Memory B cell (primary cell): Measurements from ENCODE around the gene SLC38A10.
A peak's percentile ranks its signal among the peaks of the same experiment; 100 is the strongest.

Experiments
- ATAC-seq: fragments of 150-1000 bp; cut with Tn5 transposase; 2 replicates; pipeline ENCODE4 v1.10.0; 2021; ENCODE audit warnings: low read depth, mild to moderate bottlenecking, moderate library complexity
- DNase-seq, 2 donors: peaks; one replicate each; pipeline ENCODE4 v3.0.0; 2022; ENCODE audit warnings: low spot score in 2 of 2
- H3K27ac Mint-ChIP-seq: one replicate; pipeline ENCODE4 v1.8.0; 2022; ENCODE audit warnings: mild to moderate bottlenecking, moderate library complexity, mixed read lengths
- H3K27me3 Mint-ChIP-seq: one replicate; pipeline ENCODE4 v1.8.0; 2022; ENCODE audit warnings: mixed read lengths
- H3K36me3 Mint-ChIP-seq: one replicate; pipeline ENCODE4 v1.8.0; 2022; ENCODE audit warnings: mild to moderate bottlenecking, mixed read lengths
- H3K4me1 Mint-ChIP-seq: one replicate; pipeline ENCODE4 v1.8.0; 2022; ENCODE audit warnings: mixed read lengths
- H3K4me3 Mint-ChIP-seq: one replicate; pipeline ENCODE4 v1.8.0; 2022; ENCODE audit warnings: mild to moderate bottlenecking, moderate library complexity, mixed read lengths
- H3K9me3 Mint-ChIP-seq: one replicate; pipeline ENCODE4 v1.8.0; 2022; ENCODE audit warnings: mixed read lengths

SLC38A10 gene

GRCh38 chr17:81302324-81302723 lies 7.2 kb upstream of the SLC38A10 start:
- no peak for DNase-seq
- Mint-ChIP-seq H3K9me3 (no peaks in the 10 kb centered on the region), H3K4me1 (peaks cover 2% of the 10 kb centered on the region), H3K36me3 (no peaks in the 10 kb centered on the region), H3K27me3 (peaks cover 9% of the 10 kb centered on the region), H3K4me3 (no peak overlapping the region), H3K27ac (no peak overlapping the region)
- ATAC-seq = no peak

DNA sequence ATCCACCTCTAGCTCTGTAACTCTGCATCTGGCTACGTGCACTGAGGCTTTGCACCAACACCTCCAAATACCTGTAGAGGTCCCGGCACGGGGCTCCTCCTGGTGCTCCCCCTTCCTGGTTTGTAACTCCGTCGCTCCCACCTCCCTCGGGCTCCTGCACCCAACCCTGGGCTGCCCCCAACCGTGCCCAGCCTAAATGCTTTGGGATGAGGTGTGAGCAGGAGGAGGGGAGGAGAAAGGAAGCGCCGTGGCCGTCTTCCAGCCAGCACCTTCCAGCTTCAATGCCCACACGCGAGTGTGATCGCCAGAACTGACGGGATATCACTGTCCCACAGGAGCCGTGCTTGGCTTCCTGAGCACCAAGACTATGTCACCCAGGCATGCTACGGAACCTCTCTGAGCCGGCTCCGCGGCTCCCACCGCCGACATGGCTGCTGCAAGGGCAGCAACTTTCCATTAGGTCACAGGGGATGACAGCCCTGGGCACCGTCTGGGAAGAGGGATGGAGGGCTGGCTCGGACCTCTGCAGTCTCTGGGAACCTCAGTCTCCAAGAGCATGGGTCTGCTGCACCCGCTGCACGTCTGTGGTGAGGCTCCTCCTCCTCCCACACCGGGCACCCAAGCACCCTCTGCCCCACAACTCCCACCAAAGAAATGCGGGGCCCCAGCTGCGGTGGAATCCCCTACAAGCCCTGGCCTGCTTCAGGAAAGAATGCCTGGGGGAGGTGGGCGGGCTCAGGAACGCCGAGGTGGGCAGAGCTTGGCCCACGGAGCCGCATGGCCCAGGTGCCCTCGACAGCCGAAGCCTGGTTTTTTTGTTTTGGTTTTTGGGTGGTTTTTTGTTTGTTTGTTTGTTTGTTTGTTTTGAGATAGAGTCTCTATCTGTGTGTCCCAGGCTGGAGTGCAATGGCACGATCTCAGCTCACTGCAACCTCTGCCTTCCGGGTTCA lies 6.4 kb upstream of the SLC38A10 start:
- no peaks in the 10 kb centered on the region for H3K36me3 Mint-ChIP-seq
- H3K27me3 Mint-ChIP-seq = peaks cover 7% of the 10 kb centered on the region
- no peak overlapping the region for H3K27ac Mint-ChIP-seq
- H3K4me3 Mint-ChIP-seq = no peak overlapping the region
- no peak for DNase-seq
- no peak for ATAC-seq
- no peaks in the 10 kb centered on the region for H3K9me3 Mint-ChIP-seq
- peaks cover 2% of the 10 kb centered on the region for H3K4me1 Mint-ChIP-seq

GRCh38 chr17:81300586-81301155 lies 5.6 kb upstream of the SLC38A10 start:
- peaks cover 6% of the 10 kb centered on the region for H3K4me1 Mint-ChIP-seq
- no peak overlapping the region for H3K4me3 Mint-ChIP-seq
- H3K9me3 Mint-ChIP-seq = no peaks in the 10 kb centered on the region
- H3K27me3 Mint-ChIP-seq = peaks cover 5% of the 10 kb centered on the region
- no peak overlapping the region for H3K27ac Mint-ChIP-seq
- H3K36me3 Mint-ChIP-seq = no peaks in the 10 kb centered on the region
- no peak for DNase-seq
- no peak for ATAC-seq

GRCh38 chr17:81299846-81300585 lies 4.9 kb upstream of the SLC38A10 start:
- no peak for ATAC-seq
- no peak overlapping the region for H3K4me3 Mint-ChIP-seq
- H3K27me3 Mint-ChIP-seq = peaks cover 3% of the 10 kb centered on the region
- H3K4me1 Mint-ChIP-seq = peaks cover 9% of the 10 kb centered on the region
- no peak overlapping the region for H3K27ac Mint-ChIP-seq
- DNase-seq = no peak
- no peaks in the 10 kb centered on the region for H3K36me3 Mint-ChIP-seq
- H3K9me3 Mint-ChIP-seq = no peaks in the 10 kb centered on the region

- DNase-seq (no peak), ATAC-seq (no peak)
- Mint-ChIP-seq H3K4me1 (peaks cover 12% of the 10 kb centered on the region), H3K4me3 (no peak overlapping the region), H3K36me3 (no peaks in the 10 kb centered on the region), H3K9me3 (no peaks in the 10 kb centered on the region), H3K27me3 (peaks cover 3% of the 10 kb centered on the region), H3K27ac (no peak overlapping the region)
These were observed 4.1 kb upstream of the SLC38A10 start for GRCh38 chr17:81298991-81299738.

GRCh38 chr17:81298325-81298990 lies 3.4 kb upstream of the SLC38A10 start:
- ATAC-seq = no peak
- Mint-ChIP-seq H3K4me3 (no peak overlapping the region), H3K27ac (no peak overlapping the region), H3K27me3 (peaks cover 3% of the 10 kb centered on the region), H3K9me3 (no peaks in the 10 kb centered on the region), H3K4me1 (peaks cover 13% of the 10 kb centered on the region), H3K36me3 (no peaks in the 10 kb centered on the region)
- no peak for DNase-seq

DNA sequence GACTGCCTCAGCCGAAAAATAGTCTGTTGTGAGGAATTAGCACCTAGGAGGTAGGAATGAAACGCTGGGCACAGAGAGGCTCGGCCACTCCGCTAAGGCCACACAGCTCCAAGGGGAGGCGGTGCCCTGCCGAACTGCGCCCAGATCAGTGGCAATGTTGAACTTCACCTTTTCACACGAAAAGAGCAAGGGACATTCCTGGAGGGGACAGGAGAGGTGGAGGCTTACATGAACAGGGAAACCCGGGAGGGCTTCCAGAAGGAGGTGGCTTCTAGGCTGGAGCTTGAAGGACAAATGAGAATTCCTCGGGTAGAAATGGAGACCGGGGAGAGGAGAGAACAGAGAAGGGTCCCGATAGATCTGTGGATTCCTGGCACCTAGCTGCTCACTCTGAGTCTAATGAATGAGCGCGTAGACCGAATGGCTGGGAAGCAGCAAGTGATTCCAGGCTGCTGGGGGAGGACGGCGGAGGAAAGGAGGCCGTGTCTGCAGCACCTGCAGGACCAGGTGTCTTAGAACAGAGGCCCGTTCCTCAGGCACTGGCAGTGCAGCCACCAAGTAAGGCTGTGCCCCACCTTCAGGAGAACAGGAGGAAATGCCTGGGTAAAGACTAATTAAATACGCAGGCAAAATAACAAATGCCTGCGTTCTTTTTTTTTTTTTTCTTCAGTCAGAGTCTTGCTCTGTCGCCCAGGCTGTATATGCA lies 722 bp upstream of the SLC38A10 start:
- Mint-ChIP-seq H3K36me3 (peaks cover 1% of the 10 kb centered on the region), H3K4me3 (peak overlapping the region; percentile 97), H3K9me3 (no peaks in the 10 kb centered on the region), H3K27ac (peak overlapping the region; percentile 97), H3K4me1 (peaks cover 23% of the 10 kb centered on the region), H3K27me3 (peaks cover 3% of the 10 kb centered on the region)
- peak; percentile 54 for ATAC-seq
- peak; percentile 30 to 44 for DNase-seq

GRCh38 chr17:81294512-81295030 lies 536 bp downstream of the SLC38A10 start:
- H3K4me1 Mint-ChIP-seq = peaks cover 24% of the 10 kb centered on the region
- no peak for ATAC-seq

GRCh38 chr17:81292450-81292849 lies 2.7 kb downstream of the SLC38A10 start:
- no peak for DNase-seq
- Mint-ChIP-seq H3K9me3 (no peaks in the 10 kb centered on the region), H3K27ac (no peak overlapping the region), H3K36me3 (peaks cover 12% of the 10 kb centered on the region), H3K4me3 (no peak overlapping the region), H3K27me3 (no peaks in the 10 kb centered on the region), H3K4me1 (peaks cover 24% of the 10 kb centered on the region)
- no peak for ATAC-seq

More at GRCh38 chr17:81294512-81295030, 536 bp downstream of the SLC38A10 start:
- peak overlapping the region; percentile 97 for H3K27ac Mint-ChIP-seq
- no peak for DNase-seq
- H3K27me3 Mint-ChIP-seq = no peaks in the 10 kb centered on the region
- peaks cover 7% of the 10 kb centered on the region for H3K36me3 Mint-ChIP-seq
- H3K9me3 Mint-ChIP-seq = no peaks in the 10 kb centered on the region
- peak overlapping the region; percentile 83 for H3K4me3 Mint-ChIP-seq

DNA sequence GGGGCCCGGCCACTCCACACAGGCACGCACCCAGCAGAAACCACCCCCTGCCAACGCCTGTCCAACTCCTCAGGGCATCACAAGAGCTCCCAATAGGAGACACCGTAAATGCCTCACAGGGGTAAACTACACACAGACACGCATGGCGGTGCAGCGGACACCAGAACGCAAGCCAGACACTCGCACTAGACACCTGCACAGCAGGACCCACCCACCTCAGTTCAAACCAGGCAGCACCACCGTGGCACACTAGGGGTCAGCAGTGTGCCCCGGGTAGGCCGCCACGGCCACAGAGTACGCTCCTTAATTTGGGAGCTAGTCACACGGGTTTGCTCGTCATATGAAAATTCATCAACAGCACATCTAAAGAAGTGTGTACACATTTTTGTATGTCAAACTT lies 3.4 kb downstream of the SLC38A10 start:
- Mint-ChIP-seq H3K27me3 (no peaks in the 10 kb centered on the region), H3K4me1 (peaks cover 24% of the 10 kb centered on the region), H3K4me3 (no peak overlapping the region), H3K27ac (peak overlapping the region; percentile 59), H3K36me3 (peaks cover 12% of the 10 kb centered on the region), H3K9me3 (no peaks in the 10 kb centered on the region)
- ATAC-seq = peak; percentile 65
- peak; percentile 68 to 79 for DNase-seq

DNA sequence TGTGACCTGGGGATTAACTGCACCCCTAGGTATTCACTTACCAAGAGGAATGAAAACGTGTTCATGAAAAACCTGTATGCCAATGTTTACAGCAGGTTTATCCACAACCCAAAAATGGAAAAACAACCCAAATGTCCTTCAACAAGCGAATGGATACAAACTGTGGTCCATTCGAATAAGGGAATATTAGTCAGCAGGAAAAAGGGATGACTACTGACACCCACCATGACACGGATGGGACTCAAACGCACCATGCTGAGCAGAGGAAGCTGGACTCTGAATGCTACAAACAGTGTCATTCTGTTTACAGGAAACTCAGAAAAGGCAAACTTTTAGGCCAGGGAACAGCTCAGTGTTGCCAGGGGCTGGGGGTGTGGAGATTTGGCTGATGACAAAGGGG lies 4.9 kb downstream of the SLC38A10 start:
- Mint-ChIP-seq H3K36me3 (peaks cover 12% of the 10 kb centered on the region), H3K4me3 (no peak overlapping the region), H3K27ac (no peak overlapping the region), H3K9me3 (no peaks in the 10 kb centered on the region), H3K4me1 (peaks cover 19% of the 10 kb centered on the region), H3K27me3 (no peaks in the 10 kb centered on the region)
- ATAC-seq (no peak), DNase-seq (no peak)

DNA sequence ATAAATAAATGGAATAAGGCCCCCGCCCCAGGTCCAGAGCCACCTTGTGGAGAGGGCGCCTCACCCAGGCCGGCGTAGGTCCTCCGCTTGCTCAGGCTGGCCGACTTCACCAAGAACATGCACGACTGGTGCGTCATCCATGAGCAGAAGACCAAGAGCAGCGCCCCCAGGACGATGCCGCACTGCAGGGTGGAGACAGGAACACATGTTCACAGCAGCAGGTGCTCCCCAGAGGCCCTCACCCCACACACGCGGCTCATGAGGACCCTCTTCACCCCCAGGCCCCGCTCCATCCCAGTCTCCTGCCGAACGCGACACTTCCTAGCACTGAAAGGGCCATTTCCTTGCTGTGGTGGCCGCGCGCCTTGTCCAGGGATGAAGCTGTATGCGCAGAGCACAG lies 5.5 kb downstream of the SLC38A10 start:
- Mint-ChIP-seq H3K27me3 (no peaks in the 10 kb centered on the region), H3K4me1 (peaks cover 19% of the 10 kb centered on the region), H3K9me3 (no peaks in the 10 kb centered on the region), H3K27ac (no peak overlapping the region), H3K36me3 (peaks cover 12% of the 10 kb centered on the region), H3K4me3 (no peak overlapping the region)
- ATAC-seq = no peak
- DNase-seq = no peak
